22Rv1 (cell line): ENCODE results near the gene PLXNA2.

Experiments used
- CTCF ChIP-seq: fragments of 450-650 bp; IDR thresholded peaks from 2 replicates; pipeline ENCODE4 v1.5.1; 2017; ENCODE audit warnings: mild to moderate bottlenecking
- ZFX ChIP-seq: fragments of 450-650 bp; IDR thresholded peaks from 2 replicates; pipeline ENCODE4 v1.6.1; 2017; ENCODE audit warnings: antibody characterized with exemption, borderline replicate concordance

- TF ChIP-seq CTCF: no peak
- TF ChIP-seq ZFX: no peak
Observed at GRCh38 chr1:208269338-208269666, 25.1 kb upstream of the PLXNA2 start.
